ENCODE data around the gene KRT71.

DNA sequence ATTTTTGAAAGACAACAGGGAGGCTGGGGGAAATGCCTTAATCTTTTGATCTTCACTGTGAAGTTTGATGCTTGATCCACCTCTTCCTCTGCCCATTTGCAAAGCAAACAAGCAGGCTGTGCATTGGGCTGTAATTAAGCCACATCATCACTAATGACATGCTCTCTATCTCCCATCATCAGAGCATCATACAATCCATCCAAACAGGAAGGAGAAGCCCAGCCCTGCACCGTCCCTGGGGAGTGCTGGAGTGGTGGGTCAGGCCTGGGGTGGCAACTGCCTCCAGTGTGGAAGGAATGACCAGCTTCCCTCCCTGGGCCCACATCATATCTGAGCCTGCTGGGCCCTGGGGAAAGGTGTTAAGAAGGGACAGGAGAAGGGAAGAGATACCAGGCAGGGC, 27.6 kb upstream of the KRT71 start:
- no peak for TF ChIP-seq L3MBTL2 (conservative IDR thresholded peaks at IDR 0.05)
- no peak for TF ChIP-seq TARDBP (IDR thresholded peaks at IDR 0.05)
- no peak for TF ChIP-seq SP1 (IDR thresholded peaks at IDR 0.05)
- TF ChIP-seq FOXK2 (IDR thresholded peaks at IDR 0.05), result no peak
- no peak for TF ChIP-seq FOXM1 (IDR thresholded peaks at IDR 0.05; ENCODE audit: borderline replicate concordance)
- no peak for TF ChIP-seq ZNF384 (IDR thresholded peaks at IDR 0.05)
- TF ChIP-seq BHLHE40 (IDR thresholded peaks at IDR 0.05; ENCODE audit: borderline replicate concordance), result no peak
- no peak for TF ChIP-seq LEF1 (IDR thresholded peaks at IDR 0.05; ENCODE audit: borderline replicate concordance)
- TF ChIP-seq, protein P1, sequence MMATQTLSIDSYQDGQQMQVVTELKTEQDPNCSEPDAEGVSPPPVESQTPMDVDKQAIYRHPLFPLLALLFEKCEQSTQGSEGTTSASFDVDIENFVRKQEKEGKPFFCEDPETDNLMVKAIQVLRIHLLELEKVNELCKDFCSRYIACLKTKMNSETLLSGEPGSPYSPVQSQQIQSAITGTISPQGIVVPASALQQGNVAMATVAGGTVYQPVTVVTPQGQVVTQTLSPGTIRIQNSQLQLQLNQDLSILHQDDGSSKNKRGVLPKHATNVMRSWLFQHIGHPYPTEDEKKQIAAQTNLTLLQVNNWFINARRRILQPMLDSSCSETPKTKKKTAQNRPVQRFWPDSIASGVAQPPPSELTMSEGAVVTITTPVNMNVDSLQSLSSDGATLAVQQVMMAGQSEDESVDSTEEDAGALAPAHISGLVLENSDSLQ (IDR thresholded peaks at IDR 0.05), result no peak
- no peak for TF ChIP-seq SUZ12 (IDR thresholded peaks at IDR 0.05)
- TF ChIP-seq ELF4 (IDR thresholded peaks at IDR 0.05), result no peak
- no peak for TF ChIP-seq CTBP1 (IDR thresholded peaks at IDR 0.05; ENCODE audit: borderline replicate concordance)

All from HEK293T (cell line).